Measurements from ENCODE around the gene GRM7.

GRCh38 chr3:7766530-7766929 is 905.6 kb downstream of the GRM7 start:
- no peak for TF ChIP-seq CTCF (IDR thresholded peaks at IDR 0.05; ENCODE audit: low read length)
- no peak for TF ChIP-seq EZH2phosphoT487 (IDR thresholded peaks at IDR 0.05; ENCODE audit: low read length)
- TF ChIP-seq EZH2 (optimal IDR thresholded peaks at IDR 0.05; ENCODE audit: low read depth, low read length) = no peak
